A549 treated with RU486 at 1 μM for 4 hours (cell line): ENCODE data around the gene EIF2D. TPM values are rescaled to one million over a fixed set of nuclear protein-coding genes. Genes with fewer than 3 reads are reported as not detected.

ENCODE experiments used
- total RNA-seq: library from RNA; stranded (reverse); fragments of 200-300 nt; extraction: Qiagen RNA extraction; gene quantifications from 5 replicates; pipeline ENCODE4 v1.2.3, GENCODE V29; 2022; ENCODE audit warnings: low read depth

Gene EIF2D
- 32.7 to 36.2 TPM (median 34.2 TPM) in 5 replicates for total RNA-seq

DNA sequence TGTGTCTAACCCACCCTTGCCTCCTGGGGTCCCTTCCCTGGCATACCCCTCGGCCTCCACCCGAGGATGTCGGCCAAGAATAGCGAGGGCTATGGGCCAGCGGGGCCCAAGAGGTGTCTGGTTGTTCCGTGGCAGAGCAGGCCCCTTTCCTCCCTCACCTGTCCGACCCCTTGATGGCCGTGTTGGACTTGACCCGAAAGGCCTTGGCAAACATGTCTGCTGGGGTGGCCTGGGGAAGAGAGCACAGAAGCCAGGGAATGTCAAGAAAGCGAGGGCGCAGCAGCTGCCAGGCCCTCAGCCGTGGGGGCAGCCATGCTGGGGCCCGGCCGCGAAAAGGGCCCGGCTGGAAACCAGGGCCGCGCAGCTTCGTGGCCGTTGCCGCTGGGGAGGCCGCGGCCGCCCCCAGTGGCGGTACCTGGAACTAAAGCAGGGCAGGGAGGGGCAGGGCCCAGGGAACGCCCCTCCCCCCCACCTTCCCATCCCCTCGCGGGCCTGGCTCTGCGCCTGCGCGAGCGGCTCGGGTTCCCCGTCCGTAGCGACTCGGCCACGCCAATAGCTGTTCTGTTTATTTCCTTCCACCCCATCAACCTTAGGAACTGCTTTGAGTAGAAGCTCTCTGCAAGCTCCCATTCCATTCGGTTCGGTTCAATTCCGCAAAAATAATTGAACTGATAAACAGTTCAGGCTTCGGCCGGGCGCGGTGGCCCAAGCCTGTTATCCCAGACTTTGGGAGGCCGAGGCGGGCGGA is at the start of gene EIF2D:
TSS of gene EIF2D (minus strand) at position 337 of the 748 bp plus-strand sequence. CDS start at position 214, 123 bp downstream.

DNA sequence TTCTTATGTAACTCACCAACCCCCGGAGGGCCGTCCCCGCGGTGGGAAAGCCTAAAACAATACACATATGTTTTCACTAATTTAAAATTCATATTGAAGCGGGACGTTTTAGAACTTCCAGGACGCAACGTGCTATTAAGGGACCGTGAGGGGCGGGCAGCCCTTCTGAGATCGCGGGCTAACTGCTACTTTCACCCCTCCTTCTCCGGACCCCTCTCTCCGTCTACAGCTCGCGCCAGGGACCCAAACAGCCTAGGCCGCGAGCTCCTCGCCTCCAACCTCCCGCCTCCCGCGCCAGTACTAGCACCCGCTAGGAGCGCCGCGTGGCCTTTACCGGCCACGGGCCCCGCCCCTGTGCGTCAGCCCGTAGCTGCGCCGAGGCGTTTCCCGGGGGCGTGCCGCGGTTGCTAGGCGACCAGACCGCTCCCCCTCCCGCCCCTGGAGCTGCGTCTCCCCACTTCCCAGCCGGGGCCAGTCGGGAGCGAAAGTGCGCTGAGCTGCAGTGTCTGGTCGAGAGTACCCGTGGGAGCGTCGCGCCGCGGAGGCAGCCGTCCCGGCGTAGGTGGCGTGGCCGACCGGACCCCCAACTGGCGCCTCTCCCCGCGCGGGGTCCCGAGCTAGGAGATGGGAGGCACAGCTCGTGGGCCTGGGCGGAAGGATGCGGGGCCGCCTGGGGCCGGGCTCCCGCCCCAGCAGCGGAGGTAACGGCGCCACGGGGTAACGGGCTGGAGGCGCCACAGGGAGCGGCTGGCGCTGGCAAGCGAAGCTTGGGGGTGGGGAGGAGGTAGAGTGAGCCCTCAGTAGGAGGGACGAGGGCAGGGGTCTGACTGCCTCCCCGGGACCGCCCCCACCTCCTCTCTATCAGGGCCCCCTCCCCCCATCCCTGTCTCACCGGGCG is 23.1 kb upstream of the EIF2D start, which contains the start of gene DYRK3:
TSS of gene DYRK3 (plus strand) at position 457 of the 898 bp plus-strand sequence. CDS start at position 625, 168 bp downstream.

Other genes with a start within 250 kb of the EIF2D start
- 6.3 to 8.9 TPM (median 7.3 TPM) in 5 replicates for gene IKBKE, start 142.0 kb downstream of the EIF2D start, total RNA-seq
- gene RASSF5, start 104.9 kb downstream of the EIF2D start, total RNA-seq: 1.0 to 1.4 TPM (median 1.2 TPM) in 5 replicates
- 8.4 to 11.1 TPM (median 10.6 TPM) in 5 replicates for gene DYRK3, start 23.1 kb upstream of the EIF2D start, total RNA-seq
- gene MAPKAPK2, start 72.4 kb upstream of the EIF2D start, total RNA-seq: 65.2 to 74.1 TPM (median 69.4 TPM) in 5 replicates
- not detected in 5 replicates for gene IL19, start 158.3 kb upstream of the EIF2D start, total RNA-seq
- not detected in 5 replicates for gene IL10, start 160.0 kb upstream of the EIF2D start, total RNA-seq